Left lung (tissue), 10 donors: Measurements from ENCODE around the gene YARS1. TPM values are rescaled to one million over a fixed set of nuclear protein-coding genes. Genes with fewer than 3 reads are reported as not detected.

Experiments
- ATAC-seq: fragments of 200-7000 bp; cut with Tn5 transposase; one replicate; pipeline ENCODE4 v1.9.1; 2020; ENCODE audit warnings: moderate library complexity
- DNase-seq, 4 donors: peaks; one replicate each; pipeline ENCODE4 v3.0.0-alpha.2; 2013 to 2020
- H3K27ac ChIP-seq, 2 donors: fragments of 200-600 bp; sonication (generic) in 1 of 2; one replicate each; pipeline versions ENCODE4 v1.5.0 to v1.8.0; 2020 to 2021
- H3K27me3 ChIP-seq, 2 donors: fragments of 200-600 bp; sonication (generic) in 1 of 2; one replicate each; pipeline versions ENCODE4 v1.5.0 to v1.8.0; 2020 to 2021
- H3K36me3 ChIP-seq, 2 donors: fragments of 200-600 bp; sonication (generic) in 1 of 2; one replicate each; pipeline versions ENCODE4 v1.5.0 to v1.8.0; 2020 to 2021
- H3K4me1 ChIP-seq, 2 donors: fragments of 200-600 bp; one replicate each; pipeline ENCODE4 v1.8.0; 2021
- H3K4me3 ChIP-seq, 2 donors: fragments of 200-600 bp; sonication (generic) in 1 of 2; one replicate each; pipeline versions ENCODE4 v1.5.0 to v1.8.0; 2020 to 2021; ENCODE audit warnings: mild to moderate bottlenecking in 1 of 2
- H3K9me3 ChIP-seq, 2 donors: fragments of 200-600 bp; sonication (generic) in 1 of 2; one replicate each; pipeline versions ENCODE4 v1.5.0 to v1.8.0; 2020 to 2021
- intact Hi-C, 2 donors: fragments of 100-400 bp; cut with DNase I; formaldehyde crosslinking; loops; one replicate each; pipeline versions ENCODE4 v1.11.2 to v1.14.2; 2022
- polyA plus RNA-seq, 6 donors: library from polyadenylated mRNA; unstranded; fragments of 120-200 nt; gene quantifications; one replicate each; pipeline ENCODE4 v1.2.1, GENCODE V29; 2013; ENCODE audit not compliant: insufficient read length in 6 of 6
- total RNA-seq, 2 donors: library from RNA; stranded (reverse); fragmentation: NEBNext Ultra II Directional; extraction: Animal tissue kit (Norgen Biotek cat#: 25700); gene quantifications; one replicate each; pipeline ENCODE4 v1.2.1, GENCODE V29; 2021
- TF ChIP-seq, protein P1 (sequence below), 2 donors: fragments of 200-600 bp; sonication (generic) in 1 of 2; IDR thresholded peaks; one replicate each; pipeline versions ENCODE4 v1.5.0 to v1.8.0; 2021; ENCODE audit warnings: antibody characterized with exemption in 2 of 2
- donor health status: DM: no; HTN: yes; CAD: no.
- donor health status: DM: no; HTN: no; CAD: no.

YARS1 gene
- total and polyA plus RNA-seq, 8 donors: 68.8 to 126 (median 78.0) TPM

GRCh38 chr1:32759997-32760623 is 57.0 kb downstream of the YARS1 start:
- Histone ChIP-seq H3K27me3 (peaks cover 0 to 4% of the 10 kb centered on the region in 2 donors), H3K4me3 (no peak overlapping the region), H3K4me1 (peaks cover 8 to 40% of the 10 kb centered on the region in 2 donors), H3K9me3 (no peaks in the 10 kb centered on the region), H3K27ac (peak overlapping the region; percentile 74 to 89), H3K36me3 (peaks cover 0 to 9% of the 10 kb centered on the region in 2 donors)
- TF ChIP-seq, protein P1, sequence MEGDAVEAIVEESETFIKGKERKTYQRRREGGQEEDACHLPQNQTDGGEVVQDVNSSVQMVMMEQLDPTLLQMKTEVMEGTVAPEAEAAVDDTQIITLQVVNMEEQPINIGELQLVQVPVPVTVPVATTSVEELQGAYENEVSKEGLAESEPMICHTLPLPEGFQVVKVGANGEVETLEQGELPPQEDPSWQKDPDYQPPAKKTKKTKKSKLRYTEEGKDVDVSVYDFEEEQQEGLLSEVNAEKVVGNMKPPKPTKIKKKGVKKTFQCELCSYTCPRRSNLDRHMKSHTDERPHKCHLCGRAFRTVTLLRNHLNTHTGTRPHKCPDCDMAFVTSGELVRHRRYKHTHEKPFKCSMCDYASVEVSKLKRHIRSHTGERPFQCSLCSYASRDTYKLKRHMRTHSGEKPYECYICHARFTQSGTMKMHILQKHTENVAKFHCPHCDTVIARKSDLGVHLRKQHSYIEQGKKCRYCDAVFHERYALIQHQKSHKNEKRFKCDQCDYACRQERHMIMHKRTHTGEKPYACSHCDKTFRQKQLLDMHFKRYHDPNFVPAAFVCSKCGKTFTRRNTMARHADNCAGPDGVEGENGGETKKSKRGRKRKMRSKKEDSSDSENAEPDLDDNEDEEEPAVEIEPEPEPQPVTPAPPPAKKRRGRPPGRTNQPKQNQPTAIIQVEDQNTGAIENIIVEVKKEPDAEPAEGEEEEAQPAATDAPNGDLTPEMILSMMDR (IDR thresholded peaks at IDR 0.05): no peak
- intact Hi-C loops: no loop called here
- peak; percentile 82 for ATAC-seq
- DNase-seq: peak in 3 of 4 donors; percentile 90 to 94 (median 92)

DNA sequence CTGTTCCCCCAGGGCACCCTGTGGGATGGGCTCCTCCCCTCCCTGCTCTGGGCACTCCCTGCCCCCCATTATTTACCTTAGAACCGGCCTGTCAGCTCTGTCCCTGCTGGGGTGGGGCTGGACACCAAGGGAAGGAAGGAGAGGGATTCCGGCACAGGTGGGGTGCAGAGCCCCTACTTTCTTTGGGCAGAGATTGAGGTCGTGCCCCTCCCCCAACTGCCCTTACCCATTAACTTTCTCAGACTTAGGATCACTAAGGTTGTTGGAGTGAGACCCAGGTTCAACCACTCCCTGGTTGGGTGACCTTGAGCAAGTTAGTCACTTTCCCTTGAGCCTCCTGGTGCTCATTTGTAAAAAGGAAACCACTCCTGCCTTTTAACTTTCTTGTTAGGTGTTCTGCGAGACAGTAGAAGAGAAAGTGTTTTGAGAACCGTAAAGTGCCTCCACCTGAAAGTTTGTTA is 57.6 kb downstream of the YARS1 start:
- Histone ChIP-seq H3K4me3 (no peak overlapping the region), H3K36me3 (peaks cover 0 to 5% of the 10 kb centered on the region in 2 donors), H3K27ac (peak overlapping the region; percentile 74 to 89), H3K9me3 (no peaks in the 10 kb centered on the region), H3K4me1 (peaks cover 8 to 41% of the 10 kb centered on the region in 2 donors), H3K27me3 (peaks cover 0 to 10% of the 10 kb centered on the region in 2 donors)
- intact Hi-C loops: no loop called here
- TF ChIP-seq, protein P1 (IDR thresholded peaks at IDR 0.05): no peak
- peak in 3 of 4 donors; percentile 77 to 81 (median 79) for DNase-seq
- peak; percentile 76 for ATAC-seq

DNA sequence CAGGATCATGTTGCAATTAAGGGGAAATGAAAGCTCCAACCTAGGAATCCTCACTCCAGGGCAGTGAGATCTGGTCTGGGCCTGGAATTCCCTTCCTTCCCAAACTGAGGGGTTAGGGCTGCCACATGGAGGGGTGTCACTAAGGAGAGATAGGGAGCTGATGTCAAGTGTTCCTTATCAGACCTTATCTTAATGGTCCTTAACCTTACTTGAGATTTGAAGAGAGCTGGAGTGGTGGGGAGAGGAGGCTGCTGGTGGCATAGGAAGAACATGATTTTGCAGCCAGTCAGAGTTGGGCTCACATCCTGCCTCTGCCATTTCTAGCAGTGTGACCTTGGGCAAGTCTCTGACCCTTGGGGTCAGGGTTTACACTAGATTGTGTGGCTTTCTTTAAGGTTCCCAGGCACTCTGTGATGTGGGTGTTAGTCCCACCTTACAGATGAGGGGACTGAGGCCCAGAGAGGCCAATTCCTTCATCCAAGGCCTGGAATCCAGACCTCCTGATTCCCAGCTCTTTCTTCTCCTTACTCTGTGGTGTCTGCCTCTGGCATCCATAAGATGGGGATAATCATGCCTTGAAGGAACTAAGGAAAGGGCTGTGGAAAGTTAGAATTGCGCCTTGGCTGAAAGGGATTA is 58.2 kb downstream of the YARS1 start:
- DNase-seq (no peak), ATAC-seq (peak; percentile 13)
- H3K27ac ChIP-seq: peak overlapping the region; percentile 74 to 89
- TF ChIP-seq, protein P1 (IDR thresholded peaks at IDR 0.05): no peak
- intact Hi-C loops: no loop called here
- H3K4me3 ChIP-seq: no peak overlapping the region
- peaks cover 11 to 48% of the 10 kb centered on the region in 2 donors for H3K4me1 ChIP-seq
- H3K27me3 ChIP-seq: peaks cover 0 to 16% of the 10 kb centered on the region in 2 donors
- no peaks in the 10 kb centered on the region for H3K9me3 ChIP-seq
- peaks cover 0 to 3% of the 10 kb centered on the region in 2 donors for H3K36me3 ChIP-seq

DNA sequence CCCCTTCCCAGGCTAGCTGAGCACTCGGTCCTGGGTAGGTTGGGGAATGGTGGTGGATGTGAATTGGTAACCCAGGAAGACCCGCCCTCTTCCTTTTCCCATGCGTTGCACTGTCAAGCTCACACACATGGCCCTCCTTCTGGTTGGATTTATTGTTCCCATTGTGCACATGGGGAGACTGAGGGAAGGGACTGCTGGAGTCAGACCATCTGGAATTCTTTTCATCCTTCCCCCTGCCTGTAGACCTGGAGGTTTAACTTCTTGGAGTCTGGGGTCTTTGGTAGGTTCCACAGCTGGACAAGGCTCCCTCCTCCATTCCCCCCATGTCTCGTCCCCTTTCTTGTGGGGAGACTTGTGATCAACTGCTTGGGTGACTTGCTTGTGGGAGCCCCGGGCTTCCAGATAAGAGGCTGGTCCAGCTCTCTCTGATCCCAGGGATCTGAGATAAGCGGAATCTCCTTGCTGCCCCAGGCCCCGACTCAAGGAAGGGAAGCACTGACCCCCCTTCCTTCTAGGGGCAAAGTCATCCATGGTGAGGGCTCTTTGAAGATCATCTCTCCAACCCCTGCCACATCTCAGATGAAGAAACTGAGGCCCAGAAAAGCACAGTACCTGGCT is 58.9 kb downstream of the YARS1 start:
- no peak for DNase-seq
- H3K4me1 ChIP-seq: peaks cover 14 to 53% of the 10 kb centered on the region in 2 donors
- intact Hi-C loops: no loop called here
- H3K27ac ChIP-seq: peak overlapping the region; percentile 74 to 89
- no peaks in the 10 kb centered on the region for H3K36me3 ChIP-seq
- no peak for ATAC-seq
- peaks cover 0 to 22% of the 10 kb centered on the region in 2 donors for H3K27me3 ChIP-seq
- no peak overlapping the region for H3K4me3 ChIP-seq
- H3K9me3 ChIP-seq: no peaks in the 10 kb centered on the region
- TF ChIP-seq, protein P1 (IDR thresholded peaks at IDR 0.05): no peak
